SK-N-SH (cell line): ENCODE results near the gene PRKG1.

Experiments
- EP300 ChIP-seq, 2 experiments: IDR thresholded peaks; 2 replicates each; pipeline versions ENCODE4 v1.4.0 to v1.6.1; 2012; ENCODE audit warnings: borderline replicate concordance in 1 of 2, low read depth in 1 of 2, low read length in 1 of 2
- FOXJ3 ChIP-seq: sonication (generic); formaldehyde crosslinking; IDR thresholded peaks from 2 replicates; pipeline ENCODE4 v1.5.1; 2020; ENCODE audit warnings: mild to moderate bottlenecking, missing genetic modification reagents
- GABPA ChIP-seq: IDR thresholded peaks from 2 replicates; pipeline ENCODE4 v1.4.0; 2012; ENCODE audit warnings: low read depth, mild to moderate bottlenecking
- JUND ChIP-seq: IDR thresholded peaks from 2 replicates; pipeline ENCODE4 v1.4.0; 2012
- POLR2AphosphoS5 ChIP-seq: IDR thresholded peaks from 2 replicates; pipeline ENCODE4 v1.6.1; 2012; ENCODE audit warnings: low read depth, low read length
- RAD21 ChIP-seq: IDR thresholded peaks from 2 replicates; pipeline ENCODE4 v1.6.1; 2012; ENCODE audit warnings: mild to moderate bottlenecking, low read length
- RFX5 ChIP-seq: IDR thresholded peaks from 2 replicates; pipeline ENCODE4 v1.6.1; 2012; ENCODE audit warnings: mild to moderate bottlenecking, improper control_type of control experiment, low read length
- SIN3A ChIP-seq: IDR thresholded peaks from 2 replicates; pipeline ENCODE4 v1.6.1; 2012; ENCODE audit warnings: low read depth, mild to moderate bottlenecking, low read length, moderate library complexity, borderline replicate concordance
- SMC3 ChIP-seq: IDR thresholded peaks from 2 replicates; pipeline ENCODE4 v1.6.1; 2012; ENCODE audit warnings: low read depth, low read length, improper control_type of control experiment
- TF ChIP-seq, protein P1 (sequence below): fragments of 200-600 bp; sonication (generic); IDR thresholded peaks from 2 replicates; pipeline ENCODE4 v1.6.1; 2017; ENCODE audit warnings: antibody characterized with exemption, mild to moderate bottlenecking, moderate library complexity
- TF ChIP-seq, protein P2 (sequence below): IDR thresholded peaks from 2 replicates; pipeline ENCODE4 v1.6.1; 2012; ENCODE audit warnings: mild to moderate bottlenecking, low read depth, low read length, moderate library complexity

- TF ChIP-seq, protein P1, sequence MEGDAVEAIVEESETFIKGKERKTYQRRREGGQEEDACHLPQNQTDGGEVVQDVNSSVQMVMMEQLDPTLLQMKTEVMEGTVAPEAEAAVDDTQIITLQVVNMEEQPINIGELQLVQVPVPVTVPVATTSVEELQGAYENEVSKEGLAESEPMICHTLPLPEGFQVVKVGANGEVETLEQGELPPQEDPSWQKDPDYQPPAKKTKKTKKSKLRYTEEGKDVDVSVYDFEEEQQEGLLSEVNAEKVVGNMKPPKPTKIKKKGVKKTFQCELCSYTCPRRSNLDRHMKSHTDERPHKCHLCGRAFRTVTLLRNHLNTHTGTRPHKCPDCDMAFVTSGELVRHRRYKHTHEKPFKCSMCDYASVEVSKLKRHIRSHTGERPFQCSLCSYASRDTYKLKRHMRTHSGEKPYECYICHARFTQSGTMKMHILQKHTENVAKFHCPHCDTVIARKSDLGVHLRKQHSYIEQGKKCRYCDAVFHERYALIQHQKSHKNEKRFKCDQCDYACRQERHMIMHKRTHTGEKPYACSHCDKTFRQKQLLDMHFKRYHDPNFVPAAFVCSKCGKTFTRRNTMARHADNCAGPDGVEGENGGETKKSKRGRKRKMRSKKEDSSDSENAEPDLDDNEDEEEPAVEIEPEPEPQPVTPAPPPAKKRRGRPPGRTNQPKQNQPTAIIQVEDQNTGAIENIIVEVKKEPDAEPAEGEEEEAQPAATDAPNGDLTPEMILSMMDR, result no peak
- TF ChIP-seq, protein P2, sequence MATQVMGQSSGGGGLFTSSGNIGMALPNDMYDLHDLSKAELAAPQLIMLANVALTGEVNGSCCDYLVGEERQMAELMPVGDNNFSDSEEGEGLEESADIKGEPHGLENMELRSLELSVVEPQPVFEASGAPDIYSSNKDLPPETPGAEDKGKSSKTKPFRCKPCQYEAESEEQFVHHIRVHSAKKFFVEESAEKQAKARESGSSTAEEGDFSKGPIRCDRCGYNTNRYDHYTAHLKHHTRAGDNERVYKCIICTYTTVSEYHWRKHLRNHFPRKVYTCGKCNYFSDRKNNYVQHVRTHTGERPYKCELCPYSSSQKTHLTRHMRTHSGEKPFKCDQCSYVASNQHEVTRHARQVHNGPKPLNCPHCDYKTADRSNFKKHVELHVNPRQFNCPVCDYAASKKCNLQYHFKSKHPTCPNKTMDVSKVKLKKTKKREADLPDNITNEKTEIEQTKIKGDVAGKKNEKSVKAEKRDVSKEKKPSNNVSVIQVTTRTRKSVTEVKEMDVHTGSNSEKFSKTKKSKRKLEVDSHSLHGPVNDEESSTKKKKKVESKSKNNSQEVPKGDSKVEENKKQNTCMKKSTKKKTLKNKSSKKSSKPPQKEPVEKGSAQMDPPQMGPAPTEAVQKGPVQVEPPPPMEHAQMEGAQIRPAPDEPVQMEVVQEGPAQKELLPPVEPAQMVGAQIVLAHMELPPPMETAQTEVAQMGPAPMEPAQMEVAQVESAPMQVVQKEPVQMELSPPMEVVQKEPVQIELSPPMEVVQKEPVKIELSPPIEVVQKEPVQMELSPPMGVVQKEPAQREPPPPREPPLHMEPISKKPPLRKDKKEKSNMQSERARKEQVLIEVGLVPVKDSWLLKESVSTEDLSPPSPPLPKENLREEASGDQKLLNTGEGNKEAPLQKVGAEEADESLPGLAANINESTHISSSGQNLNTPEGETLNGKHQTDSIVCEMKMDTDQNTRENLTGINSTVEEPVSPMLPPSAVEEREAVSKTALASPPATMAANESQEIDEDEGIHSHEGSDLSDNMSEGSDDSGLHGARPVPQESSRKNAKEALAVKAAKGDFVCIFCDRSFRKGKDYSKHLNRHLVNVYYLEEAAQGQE, result no peak
- TF ChIP-seq POLR2AphosphoS5, result no peak
- no peak for TF ChIP-seq JUND
- no peak for TF ChIP-seq GABPA
- no peak for TF ChIP-seq RAD21
- TF ChIP-seq SIN3A, result no peak
- no peak for TF ChIP-seq SMC3
- TF ChIP-seq FOXJ3, result no peak
- TF ChIP-seq EP300 (IDR thresholded peaks at IDR 0.05; ENCODE audit: borderline replicate concordance in 1 of 2, low read depth in 1 of 2, low read length in 1 of 2), result no peak
- no peak for TF ChIP-seq RFX5
Measured at GRCh38 chr10:52220947-52221346, 1146.7 kb downstream of the PRKG1 start.
